ENCODE measurements around the gene KRTAP5-7. TPM values are rescaled to one million over a fixed set of nuclear protein-coding genes. Genes with fewer than 3 reads are reported as not detected.

Gene KRTAP5-7
- polyA plus RNA-seq, 4 donors: 0.09 to 0.16 TPM; not detected in 2

Other genes with a start within 250 kb of the KRTAP5-7 start
- gene DHCR7, start 78.9 kb upstream of the KRTAP5-7 start, polyA plus RNA-seq (ENCODE audit: insufficient read length in 4 of 4): 10 to 100 TPM; 37.8 to 49.5 (median 43.0) TPM
- 10 to 100 TPM; 38.3 to 47.1 (median 42.3) TPM for gene NADSYN1, start 74.1 kb upstream of the KRTAP5-7 start, polyA plus RNA-seq (ENCODE audit: insufficient read length in 4 of 4)
- gene KRTAP5-8, start 10.8 kb downstream of the KRTAP5-7 start, polyA plus RNA-seq (ENCODE audit: insufficient read length in 4 of 4): 1 to 10 TPM in 1 of 4 donors, under 1 TPM in 3; 0.47 to 1.0 (median 0.71) TPM
- under 1 TPM; 0.19 to 0.47 (median 0.44) TPM for gene KRTAP5-9, start 21.2 kb downstream of the KRTAP5-7 start, polyA plus RNA-seq (ENCODE audit: insufficient read length in 4 of 4)
- gene KRTAP5-10, start 38.3 kb downstream of the KRTAP5-7 start, polyA plus RNA-seq (ENCODE audit: insufficient read length in 4 of 4): under 1 TPM in 3 of 4 donors, not detected in 1; 0.12 to 0.21 (median 0.20) TPM
- under 1 TPM in 1 of 4 donors, not detected in 3; 0.21 TPM for gene KRTAP5-11, start 55.6 kb downstream of the KRTAP5-7 start, polyA plus RNA-seq (ENCODE audit: insufficient read length in 4 of 4)

Measured in right renal pelvis (tissue), 4 donors.